Posterior vena cava (tissue), 2 donors: Measurements from ENCODE around the gene CNNM2. TPM values are rescaled to one million over a fixed set of nuclear protein-coding genes. Genes with fewer than 3 reads are reported as not detected.
"Not testable (repeated sequence)": the region's sequence is repeated elsewhere in the genome, so short reads cannot be mapped to it uniquely, and the experiment has no call there.

ENCODE experiments used
- DNase-seq: peaks from one replicate; pipeline ENCODE4 v3.0.0-alpha.2; 2020; ENCODE audit warnings: low spot score
- intact Hi-C, 2 donors: fragments of 100-400 bp; cut with DNase I; formaldehyde crosslinking; loops; one replicate each; pipeline versions ENCODE4 v1.14.1 to v1.14.2; 2022 to 2023
- total RNA-seq, 2 donors: library from RNA; stranded (reverse); fragmentation: NEBNext Ultra II Directional; extraction: Animal tissue kit (Norgen Biotek cat#: 25700); gene quantifications; one replicate each; pipeline ENCODE4 v1.2.1, GENCODE V29; 2021
- donor health status: DM: yes; HTN: yes; CAD: no.
- donor health status: DM: yes; HTN: yes; CAD: no.

The CNNM2 gene
- total RNA-seq, 2 donors from 2014 or later, result 7.3 to 10.1 TPM

DNA sequence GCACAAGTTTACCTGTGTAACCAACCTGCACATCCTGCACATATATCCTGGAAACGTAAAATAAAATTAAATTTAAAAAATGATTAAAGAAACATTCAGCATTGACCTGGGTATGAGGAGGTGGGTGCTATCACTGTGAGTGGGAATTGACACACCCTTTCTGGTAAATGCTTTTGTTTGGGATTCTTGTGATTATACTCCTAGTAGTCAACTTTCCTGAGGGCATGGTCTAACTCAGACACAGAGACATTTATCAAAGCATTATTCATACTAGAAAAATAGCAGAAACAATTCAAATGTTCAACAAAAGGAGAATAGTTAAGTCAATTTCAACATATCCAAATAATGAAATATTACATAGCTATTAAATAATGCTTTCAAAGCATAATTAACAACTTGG, 44.2 kb downstream of the CNNM2 start:
- DNase-seq, result no peak
- intact Hi-C loops, result no loop called here

GRCh38 chr10:102962951-102963755, 45.1 kb downstream of the CNNM2 start:
- intact Hi-C loops, result no loop called here
- DNase-seq, result no peak

GRCh38 chr10:102963756-102964025, 45.6 kb downstream of the CNNM2 start:
- intact Hi-C loops, result no loop called here
- DNase-seq, result no peak

DNA sequence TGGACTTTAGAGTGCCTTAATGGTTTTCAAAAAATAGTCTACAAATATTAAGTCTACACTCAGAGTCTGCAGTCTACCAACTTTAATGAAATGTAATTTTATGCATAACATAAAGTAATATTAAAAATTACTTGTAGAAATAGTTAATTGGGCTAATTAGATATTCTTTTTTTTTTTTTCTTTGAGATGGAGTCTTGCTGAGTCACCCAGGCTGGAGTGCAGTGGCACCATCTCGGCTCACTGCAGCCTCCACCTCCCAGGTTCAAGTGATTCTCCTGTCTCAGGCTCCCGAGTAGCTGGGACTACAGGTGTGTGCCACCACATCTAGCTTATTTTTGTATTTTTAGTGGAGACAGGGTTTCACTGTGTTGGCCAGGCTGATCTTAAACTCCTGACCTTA, 46.0 kb downstream of the CNNM2 start:
- intact Hi-C loops, DNase-seq: not testable (repeated sequence)

DNA sequence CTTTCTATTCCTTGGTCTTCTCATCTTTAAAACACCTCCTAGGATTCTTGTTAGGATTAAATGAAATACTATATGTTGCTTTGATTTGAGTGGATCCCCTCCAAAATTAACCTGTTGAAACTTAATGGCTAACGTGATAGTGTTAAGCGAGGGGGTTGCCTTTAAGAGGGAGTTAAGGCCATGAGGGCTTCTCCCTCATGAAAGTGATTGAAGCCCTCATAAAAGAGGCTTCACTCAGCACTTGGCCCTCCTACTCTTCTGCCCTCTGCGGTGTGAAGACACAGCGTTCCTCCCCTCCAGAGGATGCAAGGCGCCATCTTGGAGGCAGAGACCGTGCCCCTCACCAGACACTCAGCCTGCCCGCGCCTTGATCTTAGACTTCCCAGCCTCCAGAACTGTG, 46.6 kb downstream of the CNNM2 start:
- intact Hi-C loops, result no loop called here
- no peak for DNase-seq

- intact Hi-C loops, result no loop called here
- no peak for DNase-seq
Observed at GRCh38 chr10:102965311-102965851, 47.3 kb downstream of the CNNM2 start.

DNA sequence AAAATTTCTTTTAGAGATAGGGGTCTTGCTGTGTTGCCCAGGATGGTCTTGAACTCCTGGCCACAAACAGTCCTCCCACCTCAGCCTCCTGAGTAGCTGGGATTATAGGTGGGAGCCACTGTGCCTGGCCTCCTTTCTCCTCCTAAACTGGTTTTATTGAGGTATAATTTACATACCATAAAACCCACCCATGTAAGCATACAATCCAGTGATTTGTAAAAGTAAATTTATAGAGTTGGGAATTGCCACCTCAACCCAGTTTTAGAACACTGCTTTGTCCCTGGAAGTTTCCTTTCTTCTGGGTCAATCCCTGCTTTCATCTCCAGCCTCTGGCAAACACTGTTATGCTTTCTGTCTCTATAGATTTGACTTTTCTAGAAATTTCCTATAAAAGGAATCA, 49.0 kb downstream of the CNNM2 start:
- DNase-seq, result no peak
- intact Hi-C loops, result no loop called here

DNA sequence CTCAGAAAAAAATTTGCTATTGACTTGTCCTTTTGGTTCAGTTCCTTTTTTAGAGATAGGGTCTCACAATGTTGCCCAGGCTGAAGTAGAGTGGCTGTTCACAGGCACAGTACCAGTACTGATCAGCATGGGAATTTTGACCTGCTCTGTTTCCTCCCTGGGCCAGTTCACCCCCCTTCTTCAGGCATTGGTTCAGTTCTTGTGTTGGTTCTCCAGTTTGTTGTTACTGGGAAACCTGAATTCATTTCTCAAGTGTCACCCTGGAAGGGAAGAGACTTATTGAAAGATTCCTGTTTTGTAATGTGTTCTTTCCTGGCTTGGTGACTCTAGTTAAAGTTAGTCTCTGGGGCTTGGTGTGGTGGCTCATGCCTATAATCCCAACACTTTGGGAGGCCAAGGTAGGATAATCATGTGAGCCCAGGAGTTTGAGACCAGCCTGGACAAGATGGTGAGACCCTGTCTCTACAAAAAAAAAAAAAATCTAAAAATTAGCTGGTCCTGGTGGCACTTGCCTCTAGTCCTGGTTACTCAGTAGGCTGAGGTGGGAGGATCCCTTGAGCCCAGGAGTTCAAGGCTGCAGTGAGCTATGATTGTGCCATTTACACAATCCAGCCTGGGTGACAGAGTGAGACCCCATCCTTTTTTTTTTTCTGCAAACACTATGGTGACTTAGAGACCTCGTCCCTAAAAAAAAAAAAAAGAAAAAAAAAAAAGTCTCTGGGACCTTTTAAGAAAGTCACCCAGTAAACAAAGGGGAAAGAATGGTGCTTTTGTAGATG, 52.7 kb downstream of the CNNM2 start:
- intact Hi-C loops, result loop anchor here in 1 of 2 donors (10.0 kb wide), 1 partner anchor 1104 kb away; no protein-coding TSS in a partner anchor

DNA sequence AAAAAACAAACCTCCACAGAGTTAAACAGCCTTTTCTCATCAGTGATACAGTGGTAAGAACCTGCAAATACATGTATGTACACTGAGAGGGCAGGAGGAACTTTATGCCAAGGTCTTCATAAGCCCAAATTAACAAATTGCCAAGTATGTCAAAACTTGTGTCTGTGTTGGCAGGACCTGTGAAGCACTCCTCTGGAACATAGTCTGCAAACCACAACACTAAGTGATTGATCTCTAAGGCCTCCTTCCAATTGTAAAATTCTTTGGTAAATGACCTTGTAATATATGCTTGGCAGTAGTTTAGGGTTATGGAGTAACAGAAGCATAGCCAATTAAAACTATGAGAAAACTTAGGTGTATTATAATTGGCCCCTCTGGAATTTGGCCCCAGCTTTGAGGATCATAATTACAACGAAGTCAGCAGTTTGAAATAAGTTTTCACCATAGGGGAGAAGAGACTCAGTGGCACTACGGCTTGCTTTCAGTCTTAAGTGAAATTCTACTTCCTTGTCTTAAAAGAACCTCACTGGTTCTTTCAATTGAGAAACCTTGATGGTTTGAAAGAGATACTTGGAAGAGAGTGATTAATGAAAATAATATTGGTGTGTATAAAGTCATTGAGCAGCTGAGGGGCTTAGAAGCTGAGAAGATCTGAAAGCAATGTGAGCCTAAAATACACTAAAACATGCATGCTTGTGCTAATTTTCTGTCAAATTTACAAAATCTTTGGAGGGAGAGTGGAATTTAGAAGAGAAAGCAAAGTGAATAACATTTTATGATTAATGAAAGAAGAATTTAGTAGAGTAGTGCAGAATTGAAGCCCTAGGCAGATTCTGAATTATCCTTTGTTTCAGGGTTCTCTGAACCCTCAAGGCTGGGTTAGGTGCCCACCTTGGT, 57.6 kb downstream of the CNNM2 start:
- DNase-seq, result no peak
- intact Hi-C loops, result loop anchor here in 1 of 2 donors (10.0 kb wide), 1 partner anchor 1099 kb away; no protein-coding TSS in a partner anchor

More for the DNA sequence above, 52.7 kb downstream of the CNNM2 start:
- DNase-seq, result no peak

DNA sequence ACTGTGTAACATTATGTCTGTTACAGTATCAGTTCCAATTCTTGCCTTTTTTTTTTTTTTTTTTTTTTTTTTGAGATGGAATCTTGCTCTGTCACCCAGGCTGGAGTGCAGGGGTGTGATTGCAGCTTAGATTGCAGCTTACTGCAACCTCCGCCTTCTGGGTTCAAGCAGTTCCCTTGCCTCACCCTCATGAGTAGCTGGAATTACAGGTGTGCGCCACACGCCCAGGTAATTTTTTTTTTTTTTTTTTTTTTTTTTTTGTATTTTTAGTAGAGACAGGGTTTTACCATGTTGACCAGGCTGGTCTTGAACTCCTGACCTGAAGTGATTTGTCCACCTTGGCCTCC, 58.3 kb downstream of the CNNM2 start:
- not testable (repeated sequence) for DNase-seq
- intact Hi-C loops, result loop anchor here in 1 of 2 donors (10.0 kb wide), 1 partner anchor 1098 kb away; no protein-coding TSS in a partner anchor

- DNase-seq, result no peak
- intact Hi-C loops, result no loop called here
Observed at GRCh38 chr10:102982296-102982695, 64.2 kb downstream of the CNNM2 start.

DNA sequence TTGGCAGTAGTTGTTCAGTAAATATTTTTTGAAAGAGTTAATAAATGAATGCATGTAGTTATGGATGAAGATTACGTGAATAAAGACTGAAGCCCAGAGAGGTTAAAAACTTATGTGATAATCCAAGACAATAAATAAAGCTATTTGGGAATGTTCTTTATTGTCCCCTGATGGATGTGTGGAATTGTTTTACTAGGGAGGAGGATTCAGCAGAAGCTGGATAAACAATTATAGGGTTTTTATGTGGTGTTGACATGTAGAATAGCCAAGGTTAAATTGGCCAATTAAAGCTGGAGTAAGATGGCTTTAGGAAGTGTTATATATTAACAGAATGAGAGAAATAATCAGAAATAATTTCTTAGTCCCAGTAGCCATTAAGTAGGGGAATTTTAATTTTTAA, 66.0 kb downstream of the CNNM2 start:
- no peak for DNase-seq
- intact Hi-C loops, result no loop called here

- no peak for DNase-seq
Observed at GRCh38 chr10:102985811-102986210, 67.7 kb downstream of the CNNM2 start.

GRCh38 chr10:102988404-102989314, 70.6 kb downstream of the CNNM2 start:
- intact Hi-C loops, result no loop called here
- DNase-seq, result no peak

More at GRCh38 chr10:102985811-102986210, 67.7 kb downstream of the CNNM2 start:
- intact Hi-C loops, result no loop called here

- intact Hi-C loops, result no loop called here
- DNase-seq, result no peak
Observed at GRCh38 chr10:102994531-102995295, 76.6 kb downstream of the CNNM2 start.

DNA sequence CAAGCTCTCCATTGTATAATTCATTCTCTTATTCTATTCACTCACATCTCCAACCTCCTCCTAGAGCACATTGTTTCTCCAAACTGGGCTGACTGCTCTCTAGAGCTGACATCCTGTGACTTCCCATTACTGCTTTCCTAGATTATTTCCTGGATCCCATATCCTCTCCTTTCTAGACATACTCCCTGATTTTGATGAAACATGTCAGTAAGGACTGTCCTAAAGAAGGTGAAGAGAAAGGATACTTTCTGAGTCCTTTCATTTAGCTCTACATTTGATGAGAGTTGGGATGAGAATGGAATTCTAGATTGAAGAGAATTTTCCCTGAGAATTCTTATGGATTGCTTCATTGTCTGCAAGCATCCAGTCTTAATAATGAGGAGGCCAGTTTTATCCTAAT, 78.8 kb downstream of the CNNM2 start:
- intact Hi-C loops, result no loop called here
- no peak for DNase-seq

DNA sequence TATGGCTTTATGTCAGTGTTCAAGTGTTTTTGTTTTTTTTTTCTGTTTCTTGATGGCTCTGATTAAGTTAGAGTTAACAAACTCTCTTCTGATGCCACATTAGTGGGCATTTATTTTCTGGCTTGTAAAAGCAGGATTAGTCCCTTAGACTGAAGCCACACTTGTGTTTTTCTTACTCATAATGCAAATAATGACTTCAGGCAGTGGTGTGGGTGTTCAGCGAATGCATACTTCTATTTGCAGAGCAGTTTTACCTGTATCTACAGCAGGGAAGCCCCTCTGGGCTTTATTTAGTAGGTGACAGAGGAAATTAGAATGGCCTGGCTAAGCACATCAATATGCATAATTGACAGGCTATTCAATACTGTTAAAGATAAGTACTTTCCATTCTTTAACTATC, 79.9 kb downstream of the CNNM2 start:
- intact Hi-C loops, result no loop called here
- no peak for DNase-seq

DNA sequence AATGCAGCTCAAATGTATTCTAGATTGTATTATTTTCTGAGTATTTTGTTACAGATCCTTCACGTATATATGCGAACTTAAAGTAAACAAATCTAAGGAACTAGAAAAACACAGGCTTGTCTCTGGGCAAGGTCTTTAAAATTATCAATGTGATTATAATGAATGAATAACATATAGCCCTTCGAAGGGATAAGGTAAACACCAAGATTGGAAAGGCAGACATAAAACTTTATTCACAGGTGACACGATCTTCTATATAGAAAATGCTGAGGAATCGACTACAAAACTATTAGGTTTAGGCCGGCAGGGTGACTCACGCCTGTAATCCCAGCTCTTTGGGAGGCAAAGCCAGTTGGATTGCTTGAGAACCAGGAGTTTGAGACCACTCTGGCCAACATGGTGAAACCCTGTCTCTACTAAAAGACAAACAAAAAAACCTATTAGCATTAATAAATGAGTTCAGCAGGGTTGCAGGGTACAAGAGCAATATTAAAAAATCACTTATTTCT, 80.4 kb downstream of the CNNM2 start:
- intact Hi-C loops, result no loop called here
- DNase-seq, result no peak
